Epithelial cell of proximal tubule (primary cell): Measurements from ENCODE around the gene SORCS3. TPM values are rescaled to one million over a fixed set of nuclear protein-coding genes. Genes with fewer than 3 reads are reported as not detected.

Experiments used
- DNase-seq: peaks from one replicate; pipeline ENCODE4 v3.0.0-alpha.2; 2011; ENCODE audit warnings: low read depth
- H3K4me3 ChIP-seq: 2 replicates; pipeline ENCODE4 v1.5.1; 2011; ENCODE audit warnings: low read depth, mild to moderate bottlenecking, low read length
- CTCF ChIP-seq: conservative IDR thresholded peaks from 2 replicates; pipeline ENCODE4 v1.5.1; 2012; ENCODE audit warnings: low read depth, mild to moderate bottlenecking, low read length
- total RNA-seq: library from RNA; depleted of rRNA; stranded (reverse); fragments of >200 nt; gene quantifications from 2 replicates; pipeline ENCODE4 v1.2.3, GENCODE V29; 2015

SORCS3 gene
- total RNA-seq, 1 donor from 2014 or later, result 0.06 TPM

GRCh38 chr10:104966563-104967297 is 325.6 kb downstream of the SORCS3 start:
- no peak overlapping the region for H3K4me3 ChIP-seq
- TF ChIP-seq CTCF, result no peak
- no peak for DNase-seq

GRCh38 chr10:104980368-104980767 is 339.3 kb downstream of the SORCS3 start:
- DNase-seq, result no peak

GRCh38 chr10:104981995-104982394 is 340.9 kb downstream of the SORCS3 start:
- TF ChIP-seq CTCF, result no peak
- DNase-seq, result no peak
- no peak overlapping the region for H3K4me3 ChIP-seq

More at GRCh38 chr10:104980368-104980767, 339.3 kb downstream of the SORCS3 start:
- no peak overlapping the region for H3K4me3 ChIP-seq
- no peak for TF ChIP-seq CTCF

GRCh38 chr10:104988686-104989085 is 347.6 kb downstream of the SORCS3 start:
- TF ChIP-seq CTCF, result no peak
- DNase-seq, result no peak
- H3K4me3 ChIP-seq, result no peak overlapping the region

- no peak overlapping the region for H3K4me3 ChIP-seq
- no peak for DNase-seq
- TF ChIP-seq CTCF, result no peak
Measured at GRCh38 chr10:104989880-104990279, 348.8 kb downstream of the SORCS3 start.

- DNase-seq, result no peak
- TF ChIP-seq CTCF, result no peak
- no peak overlapping the region for H3K4me3 ChIP-seq
Measured at GRCh38 chr10:104993085-104993484, 352.0 kb downstream of the SORCS3 start.

GRCh38 chr10:105001269-105001668 is 360.2 kb downstream of the SORCS3 start:
- no peak for DNase-seq
- no peak for TF ChIP-seq CTCF
- no peak overlapping the region for H3K4me3 ChIP-seq
